ENCODE data around the gene AQP12A. TPM values are rescaled to one million over a fixed set of nuclear protein-coding genes. Genes with fewer than 3 reads are reported as not detected.

AQP12A gene
- total and polyA plus RNA-seq, 10 of the 15 experiments (the other 5 are each of a cell fraction or from before 2014, with no cell fraction given) = not detected

DNA sequence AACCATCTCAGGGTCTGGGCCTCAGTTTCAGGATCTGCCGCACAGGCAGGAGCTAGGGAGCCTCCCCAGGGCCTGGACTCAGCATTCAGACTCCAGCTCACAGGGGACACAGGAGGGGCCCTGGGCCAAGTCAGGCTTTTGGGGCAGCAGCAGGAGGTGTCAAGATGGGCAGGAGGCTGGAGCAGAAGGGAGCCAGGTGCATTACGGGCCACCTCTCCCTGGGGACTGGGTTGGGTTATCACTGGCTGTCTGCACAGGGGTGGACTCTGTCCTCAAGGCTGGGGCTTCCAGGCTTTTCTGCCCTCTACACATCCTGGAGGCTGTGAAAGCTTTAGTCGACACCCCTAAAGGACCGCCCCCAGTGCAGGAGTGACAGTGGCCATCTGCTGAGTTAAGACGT, 20.0 kb downstream of the AQP12A start:
- Histone ChIP-seq H3K9ac (ENCODE audit: control insufficient read depth, insufficient read depth, low read length) (no peak overlapping the region), H3K4me1 (ENCODE audit: control insufficient read depth, insufficient read depth, low read length) (no peaks in the 10 kb centered on the region), H4K20me1 (ENCODE audit: control insufficient read depth, insufficient read depth) (no peaks in the 10 kb centered on the region), H2AFZ (ENCODE audit: control insufficient read depth, low read depth, low read length) (no peak overlapping the region), H3K4me3 (no peak overlapping the region), H3K27me3 (replicated peaks in 1 of 2; ENCODE audit: control insufficient read depth in 2 of 2, insufficient read depth in 2 of 2, low read length in 1 of 2) (no peaks in the 10 kb centered on the region; a peak in 2 of 4 replicates), H3K4me2 (ENCODE audit: control insufficient read depth, insufficient read depth) (no peak overlapping the region), H3K27ac (ENCODE audit: control insufficient read depth, insufficient read depth) (no peak overlapping the region), H3K36me3 (ENCODE audit: control insufficient read depth in 2 of 2, insufficient read depth in 2 of 2, low read length in 1 of 2) (no peaks in the 10 kb centered on the region), H3K79me2 (ENCODE audit: control insufficient read depth, insufficient read depth, low read length) (no peaks in the 10 kb centered on the region), H3K9me3 (replicated peaks; ENCODE audit: control insufficient read depth, insufficient read depth, low read length) (no peaks in the 10 kb centered on the region)
- POLR2A ChIA-PET = no interaction called here
- intact Hi-C loops (cut with micrococcal nuclease; ENCODE audit: unreplicated experiment) = no loop called here
- no peak for FAIRE-seq
- TF ChIP-seq SIX5 (IDR thresholded peaks at IDR 0.05; ENCODE audit: low read depth, low read length, severe bottlenecking) (no peak), WRNIP1 (IDR thresholded peaks at IDR 0.05; ENCODE audit: borderline replicate concordance, low read depth, low read length) (no peak), CREM (IDR thresholded peaks at IDR 0.05; ENCODE audit: low read depth) (no peak), TCF12 (IDR thresholded peaks at IDR 0.05; ENCODE audit: low read depth, low read length) (no peak), STAT3 (IDR thresholded peaks at IDR 0.05; ENCODE audit: low read depth, low read length) (no peak), ZBTB40 (IDR thresholded peaks at IDR 0.05; ENCODE audit: borderline replicate concordance) (no peak), NFYA (IDR thresholded peaks at IDR 0.05; ENCODE audit: borderline replicate concordance, low read depth, low read length) (no peak)
- SMC1A ChIA-PET (ENCODE audit: uncharacterized antibody, unreplicated experiment) = no interaction called here
- RAD21 ChIA-PET (ENCODE audit: unreplicated experiment) = no interaction called here
- CTCF ChIA-PET = no interaction called here
- no peak for ATAC-seq
- in situ Hi-C loops (cut with MboI) = no loop called here
- no TSS peak for BruUV-seq (replicated peaks)
- 26% methylated on average over 5 of the region's 5 CpGs for WGBS (ENCODE audit: insufficient coverage, insufficient replicate concordance, low lambda C conversion rate, missing lambda C conversion rate)
- DNase-seq (ENCODE audit: low read depth, low spot score) = no peak
